Ascending aorta (tissue), 2 donors: ENCODE data around the gene DSTN. TPM values are rescaled to one million over a fixed set of nuclear protein-coding genes. Genes with fewer than 3 reads are reported as not detected.

Source experiments
- DNase-seq, 2 donors: peaks; one replicate each; pipeline ENCODE4 v3.0.0-alpha.2; 2019; ENCODE audit warnings: low spot score in 2 of 2
- H3K27ac ChIP-seq, 2 donors: fragments of 200-600 bp; sonication (generic); one replicate each; pipeline ENCODE4 v1.5.1; 2016 to 2017; ENCODE audit warnings: mild to moderate bottlenecking in 1 of 2
- H3K27me3 ChIP-seq: fragments of 200-600 bp; sonication (generic); one replicate; pipeline ENCODE4 v1.5.1; 2017
- H3K36me3 ChIP-seq, 2 donors: fragments of 200-600 bp; sonication (generic); one replicate each; pipeline ENCODE4 v1.5.1; 2016
- H3K4me1 ChIP-seq, 2 donors: fragments of 200-600 bp; sonication (generic); one replicate each; pipeline ENCODE4 v1.5.1; 2016 to 2017; ENCODE audit warnings: mild to moderate bottlenecking in 1 of 2
- H3K4me3 ChIP-seq, 2 donors: fragments of 200-600 bp; sonication (generic); one replicate each; pipeline ENCODE4 v1.5.1; 2016 to 2017; ENCODE audit warnings: mild to moderate bottlenecking in 1 of 2
- H3K9me3 ChIP-seq, 2 donors: fragments of 200-600 bp; sonication (generic); one replicate each; pipeline ENCODE4 v1.5.1; 2016
- intact Hi-C: fragments of 100-400 bp; cut with DNase I; formaldehyde crosslinking; loops from one replicate; pipeline ENCODE4 v1.15.1; 2023
- total RNA-seq: library from RNA; depleted of rRNA; stranded (reverse); fragments of >200 nt; gene quantifications from one replicate; pipeline ENCODE4 v1.1.0, GENCODE V29; 2016
- TF ChIP-seq, protein P1 (sequence below), 3 experiments: fragments of 200-600 bp in 2 of 3; fragments of 450-650 bp in 1 of 3; sonication (generic) in 2 of 3; IDR thresholded peaks; one replicate each; pipeline ENCODE4 v1.5.1; 2016 to 2019; ENCODE audit warnings: antibody characterized with exemption in 3 of 3, mild to moderate bottlenecking in 1 of 3, moderate library complexity in 1 of 3

The DSTN gene
- total RNA-seq, 1 donor from 2014 or later: 452 TPM

DNA sequence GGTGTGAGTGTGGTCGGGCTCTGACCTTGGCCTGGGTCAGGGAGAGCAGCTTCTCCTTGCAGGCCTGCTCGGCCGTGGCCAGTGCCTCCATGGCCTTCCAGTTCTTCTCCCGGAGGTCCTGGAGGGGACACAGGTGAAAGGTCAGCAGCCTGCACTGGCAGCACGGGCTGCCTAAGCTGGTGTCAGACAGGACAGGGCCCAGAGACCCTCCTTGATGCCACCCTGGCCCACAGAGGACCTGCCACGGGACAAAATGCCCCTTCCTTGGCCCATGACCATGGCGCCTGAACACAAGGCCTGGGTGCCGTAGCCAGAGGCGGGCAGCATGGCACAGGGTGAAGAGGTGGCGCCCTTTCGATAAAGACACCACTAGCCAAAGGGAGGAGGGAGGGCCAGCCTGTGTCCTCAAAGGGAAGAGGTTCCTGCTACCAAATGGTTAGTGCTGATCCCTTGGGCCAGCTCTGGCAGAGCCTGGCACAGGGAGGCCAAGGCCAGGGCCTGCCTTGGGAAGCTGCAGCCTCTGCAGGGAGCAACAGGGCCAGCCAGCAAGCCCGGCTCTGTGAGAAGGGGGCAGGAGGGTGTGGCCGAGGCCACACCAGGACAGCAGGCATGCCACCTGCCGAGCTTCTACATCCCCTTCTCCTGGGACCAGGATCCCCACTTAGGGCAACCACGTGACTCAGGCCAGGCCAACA, 54.8 kb downstream of the DSTN start:
- no peaks in the 10 kb centered on the region for H3K9me3 ChIP-seq
- TF ChIP-seq, protein P1, sequence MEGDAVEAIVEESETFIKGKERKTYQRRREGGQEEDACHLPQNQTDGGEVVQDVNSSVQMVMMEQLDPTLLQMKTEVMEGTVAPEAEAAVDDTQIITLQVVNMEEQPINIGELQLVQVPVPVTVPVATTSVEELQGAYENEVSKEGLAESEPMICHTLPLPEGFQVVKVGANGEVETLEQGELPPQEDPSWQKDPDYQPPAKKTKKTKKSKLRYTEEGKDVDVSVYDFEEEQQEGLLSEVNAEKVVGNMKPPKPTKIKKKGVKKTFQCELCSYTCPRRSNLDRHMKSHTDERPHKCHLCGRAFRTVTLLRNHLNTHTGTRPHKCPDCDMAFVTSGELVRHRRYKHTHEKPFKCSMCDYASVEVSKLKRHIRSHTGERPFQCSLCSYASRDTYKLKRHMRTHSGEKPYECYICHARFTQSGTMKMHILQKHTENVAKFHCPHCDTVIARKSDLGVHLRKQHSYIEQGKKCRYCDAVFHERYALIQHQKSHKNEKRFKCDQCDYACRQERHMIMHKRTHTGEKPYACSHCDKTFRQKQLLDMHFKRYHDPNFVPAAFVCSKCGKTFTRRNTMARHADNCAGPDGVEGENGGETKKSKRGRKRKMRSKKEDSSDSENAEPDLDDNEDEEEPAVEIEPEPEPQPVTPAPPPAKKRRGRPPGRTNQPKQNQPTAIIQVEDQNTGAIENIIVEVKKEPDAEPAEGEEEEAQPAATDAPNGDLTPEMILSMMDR (IDR thresholded peaks at IDR 0.05): no peak
- peak in 1 of 2 donors; percentile 7 for DNase-seq
- no peak overlapping the region for H3K4me3 ChIP-seq
- intact Hi-C loops: no loop called here
- no peaks in the 10 kb centered on the region for H3K27me3 ChIP-seq
- no peak overlapping the region for H3K27ac ChIP-seq
- no peaks in the 10 kb centered on the region for H3K4me1 ChIP-seq
- peaks cover 93 to 96% of the 10 kb centered on the region in 2 donors for H3K36me3 ChIP-seq

DNA sequence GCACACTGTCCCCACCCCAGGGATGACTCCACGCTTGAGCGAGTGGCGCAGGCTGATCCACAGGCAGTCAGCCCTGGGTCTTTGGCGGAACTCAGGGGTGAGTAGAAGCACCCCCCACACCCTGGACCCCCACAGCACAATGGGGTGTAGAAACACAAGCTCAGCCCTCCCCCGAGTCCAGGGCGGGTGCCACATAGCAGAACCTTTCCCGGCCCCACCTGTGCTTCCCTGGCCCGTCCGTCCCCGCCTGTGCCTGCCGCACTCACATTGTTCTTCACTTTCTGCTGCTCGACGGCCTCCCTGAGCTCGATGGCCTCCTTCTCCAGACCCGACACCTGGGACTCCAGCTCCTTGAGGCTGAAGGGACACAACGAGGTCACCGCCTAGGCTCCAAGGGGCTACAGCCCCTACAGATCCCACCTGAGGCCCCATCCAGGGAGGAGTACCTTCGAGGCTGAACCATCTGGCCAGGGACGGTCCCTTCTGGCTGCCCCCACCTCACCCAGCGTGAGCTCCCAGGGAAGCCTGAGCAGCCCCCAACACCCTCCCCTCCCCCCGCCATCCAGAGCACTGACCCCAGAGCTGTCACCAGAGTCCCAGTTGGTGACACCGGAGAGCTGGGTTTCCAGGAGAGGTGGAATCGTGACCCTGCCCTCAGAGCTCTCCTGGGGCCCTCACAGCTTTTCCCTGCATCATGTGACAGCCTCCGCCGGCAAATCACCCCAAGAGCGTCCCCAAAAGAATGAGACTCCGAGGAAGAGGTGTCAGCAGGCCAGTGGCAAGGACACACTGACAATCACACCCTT, 55.6 kb downstream of the DSTN start:
- H3K27me3 ChIP-seq: no peaks in the 10 kb centered on the region
- H3K36me3 ChIP-seq: peaks cover 91 to 93% of the 10 kb centered on the region in 2 donors
- no peaks in the 10 kb centered on the region for H3K9me3 ChIP-seq
- intact Hi-C loops: no loop called here
- no peaks in the 10 kb centered on the region for H3K4me1 ChIP-seq
- H3K27ac ChIP-seq: peak overlapping the region in 1 of 2 donors; percentile 3
- no peak overlapping the region for H3K4me3 ChIP-seq
- DNase-seq: peak in 1 of 2 donors; percentile 6
- TF ChIP-seq, protein P1 (IDR thresholded peaks at IDR 0.05): no peak

DNA sequence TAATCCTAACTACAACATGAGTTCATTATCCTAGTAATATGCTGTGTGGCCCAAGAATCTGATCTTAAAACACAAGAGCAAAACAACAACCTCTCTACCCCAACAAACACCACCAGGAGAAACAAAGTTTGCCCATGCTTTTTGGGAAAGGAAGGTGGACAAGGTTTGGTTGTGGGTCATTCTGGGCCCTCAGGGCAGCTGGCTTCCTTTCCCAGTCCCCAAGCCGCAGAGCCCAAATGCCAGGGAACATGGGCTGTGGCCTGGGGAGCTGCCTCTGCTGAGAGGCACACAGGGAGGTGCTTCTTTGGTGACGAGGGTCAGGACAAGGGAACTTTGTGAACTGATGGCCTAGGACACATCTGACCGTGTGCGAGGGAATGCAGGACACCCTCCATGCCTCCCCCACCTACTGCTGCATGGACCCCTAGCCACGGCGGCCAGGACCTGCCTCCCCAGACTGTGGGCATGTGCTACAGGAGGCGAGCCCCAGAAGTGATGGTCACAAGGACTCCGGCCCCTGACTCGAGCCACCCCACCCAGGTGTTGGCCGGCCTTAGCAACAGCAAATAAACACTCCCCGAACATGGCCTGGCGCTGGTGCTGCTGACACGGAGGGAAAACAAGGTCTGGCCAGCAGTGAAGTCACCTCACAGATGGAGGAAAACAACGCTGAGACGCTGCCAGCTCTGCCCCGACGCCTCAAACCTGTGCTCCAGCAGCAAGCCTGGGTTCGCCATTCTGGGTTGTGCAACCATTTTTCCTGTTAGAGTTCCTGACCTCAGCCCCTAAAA, 56.5 kb downstream of the DSTN start:
- H3K27me3 ChIP-seq: no peaks in the 10 kb centered on the region
- H3K27ac ChIP-seq: peak overlapping the region in 1 of 2 donors; percentile 45
- intact Hi-C loops: no loop called here
- no peaks in the 10 kb centered on the region for H3K4me1 ChIP-seq
- no peaks in the 10 kb centered on the region for H3K9me3 ChIP-seq
- peaks cover 88 to 91% of the 10 kb centered on the region in 2 donors for H3K36me3 ChIP-seq
- DNase-seq: no peak
- H3K4me3 ChIP-seq: no peak overlapping the region
- TF ChIP-seq, protein P1 (IDR thresholded peaks at IDR 0.05): no peak

DNA sequence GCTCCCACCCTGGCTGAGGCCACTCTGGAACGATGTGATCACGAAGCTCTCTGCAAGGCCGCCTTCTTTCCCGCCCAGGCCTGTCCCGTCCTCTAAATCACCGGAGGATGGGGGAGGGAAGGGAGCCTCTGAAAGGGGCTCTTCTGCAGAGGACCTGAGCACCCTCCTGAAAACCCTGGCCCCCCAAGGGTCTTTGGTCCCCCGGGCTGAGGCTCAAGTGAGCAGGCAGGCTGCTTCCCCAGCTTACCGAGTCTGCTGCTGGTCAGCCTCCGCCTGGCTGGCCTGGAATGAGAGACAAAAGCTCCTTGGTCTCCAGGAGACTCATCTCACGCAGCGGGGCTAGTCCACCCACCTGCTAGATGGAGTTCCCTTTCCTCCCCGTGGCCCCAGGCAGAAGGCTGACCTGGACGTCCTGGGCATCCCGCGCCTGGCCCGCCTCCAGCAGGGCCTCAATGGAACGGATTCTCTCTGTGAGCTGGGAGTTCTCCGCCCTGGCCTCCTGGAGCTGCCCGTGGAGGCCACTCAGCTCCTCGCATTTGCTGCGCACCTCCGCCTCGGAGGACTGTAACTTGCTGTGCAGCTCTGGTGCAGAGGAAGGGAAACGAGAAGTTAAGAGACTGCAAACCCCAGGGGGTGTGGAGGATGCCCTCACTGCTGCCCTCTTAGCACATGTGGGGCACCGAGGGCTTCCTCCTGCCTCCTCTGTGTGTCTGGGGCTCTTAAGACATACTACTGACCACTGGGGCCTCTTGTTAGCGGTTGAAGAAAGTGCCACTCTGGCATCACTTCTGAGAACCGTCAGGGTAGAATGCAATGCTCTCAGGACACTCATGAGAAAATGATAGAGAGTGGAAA, 57.5 kb downstream of the DSTN start:
- peak overlapping the region in 1 of 2 donors; percentile 45 for H3K27ac ChIP-seq
- no peak for DNase-seq
- H3K36me3 ChIP-seq: peaks cover 86 to 91% of the 10 kb centered on the region in 2 donors

More for the DNA sequence above, 57.5 kb downstream of the DSTN start:
- H3K4me3 ChIP-seq: no peak overlapping the region
- TF ChIP-seq, protein P1 (IDR thresholded peaks at IDR 0.05): no peak
- H3K4me1 ChIP-seq: no peaks in the 10 kb centered on the region
- H3K9me3 ChIP-seq: no peaks in the 10 kb centered on the region
- H3K27me3 ChIP-seq: no peaks in the 10 kb centered on the region
- intact Hi-C loops: no loop called here
